GM23338 (cell line): ENCODE data around the gene NRG3. TPM values are rescaled to one million over a fixed set of nuclear protein-coding genes. Genes with fewer than 3 reads are reported as not detected.

Experiments used
- ATAC-seq: fragments of 200-7000 bp; cut with Tn5 transposase; 3 replicates; pipeline ENCODE4 v1.9.1; 2020
- DNase-seq: peaks from one replicate; pipeline ENCODE4 v3.0.0-alpha.2; 2015; ENCODE audit warnings: low spot score
- H2AFZ ChIP-seq: fragments of 200-600 bp; sonication (generic); 2 replicates; pipeline ENCODE4 v1.8.0; 2016; ENCODE audit warnings: antibody characterized with exemption, mild to moderate bottlenecking, moderate library complexity
- H3F3A ChIP-seq: fragments of 200-600 bp; sonication (generic); replicated peaks from 2 replicates; pipeline ENCODE4 v1.8.0; 2017; ENCODE audit warnings: antibody characterized with exemption, mixed run types, low read depth
- H3K27ac ChIP-seq: fragments of 200-600 bp; sonication (generic); 2 replicates; pipeline ENCODE4 v1.6.1; 2016; ENCODE audit warnings: low read depth
- H3K27me3 ChIP-seq: fragments of 200-600 bp; sonication (generic); 2 replicates; pipeline ENCODE4 v1.8.0; 2016; ENCODE audit warnings: mild to moderate bottlenecking, mixed run types, moderate library complexity; ENCODE audit not compliant: insufficient read depth
- H3K36me3 ChIP-seq: fragments of 200-600 bp; sonication (generic); 2 replicates; pipeline ENCODE4 v1.8.0; 2016; ENCODE audit warnings: mild to moderate bottlenecking; ENCODE audit not compliant: insufficient read depth
- H3K4me1 ChIP-seq: fragments of 200-600 bp; sonication (generic); 2 replicates; pipeline ENCODE4 v1.8.0; 2016; ENCODE audit warnings: mild to moderate bottlenecking, moderate library complexity; ENCODE audit not compliant: insufficient read depth
- H3K4me2 ChIP-seq: fragments of 200-600 bp; sonication (generic); 2 replicates; pipeline ENCODE4 v1.7.1; 2017; ENCODE audit warnings: mixed run types
- H3K4me3 ChIP-seq: fragments of 200-600 bp; sonication (generic); 2 replicates; pipeline ENCODE4 v1.6.1; 2016; ENCODE audit warnings: mixed run types
- H3K79me2 ChIP-seq: fragments of 200-600 bp; sonication (generic); replicated peaks from 2 replicates; pipeline ENCODE4 v1.8.0; 2017; ENCODE audit warnings: mild to moderate bottlenecking; ENCODE audit not compliant: insufficient read depth
- H3K9me2 ChIP-seq: fragments of 200-600 bp; sonication (generic); 2 replicates; pipeline ENCODE4 v1.8.0; 2017; ENCODE audit not compliant: insufficient read depth
- H4K20me1 ChIP-seq: fragments of 200-600 bp; sonication (generic); replicated peaks from 2 replicates; pipeline ENCODE4 v1.8.0; 2017; ENCODE audit warnings: mild to moderate bottlenecking; ENCODE audit not compliant: insufficient read depth
- H3K27ac Mint-ChIP-seq: 2 replicates; pipeline ENCODE4 v1.8.0; 2020; ENCODE audit warnings: inconsistent platforms, mild to moderate bottlenecking, moderate library complexity, mixed read lengths
- H3K27me3 Mint-ChIP-seq: 3 replicates; pipeline ENCODE4 v1.8.0; 2022; ENCODE audit warnings: low read depth, mild to moderate bottlenecking, moderate library complexity, mixed read lengths, inconsistent platforms; ENCODE audit not compliant: insufficient read depth, poor library complexity
- H3K36me3 Mint-ChIP-seq: 3 replicates; pipeline ENCODE4 v1.8.0; 2021; ENCODE audit warnings: low read depth, mild to moderate bottlenecking, inconsistent platforms, moderate library complexity, mixed read lengths
- H3K4me1 Mint-ChIP-seq: 3 replicates; pipeline ENCODE4 v1.8.0; 2020; ENCODE audit warnings: mild to moderate bottlenecking, inconsistent platforms, mixed read lengths
- H3K4me3 Mint-ChIP-seq: 3 replicates; pipeline ENCODE4 v1.8.0; 2021; ENCODE audit warnings: moderate library complexity, mild to moderate bottlenecking, inconsistent platforms, mixed read lengths
- H3K9me3 Mint-ChIP-seq: 3 replicates; pipeline ENCODE4 v1.8.0; 2020; ENCODE audit warnings: moderate library complexity, mild to moderate bottlenecking, inconsistent platforms, mixed read lengths
- CREB1 ChIP-seq: fragments of 250-450 bp; sonication (Bioruptor Pico); IDR thresholded peaks from 2 replicates; pipeline ENCODE4 v1.5.0; 2020; ENCODE audit warnings: low read depth, mild to moderate bottlenecking, moderate library complexity
- CTCF ChIP-seq, 2 experiments: fragments of 200-600 bp in 1 of 2; sonication (generic) in 1 of 2; conservative IDR thresholded peaks; 2 replicates each; pipeline versions ENCODE4 v1.5.1 to v1.6.1; 2016 to 2017; ENCODE audit warnings: antibody characterized with exemption in 2 of 2, low read depth in 2 of 2, mild to moderate bottlenecking in 2 of 2, moderate library complexity in 1 of 2
- ETS1 ChIP-seq: IDR thresholded peaks from 2 replicates; pipeline ENCODE4 v1.6.1; 2016; ENCODE audit warnings: antibody characterized with exemption
- EZH2 ChIP-seq: fragments of 200-600 bp; sonication (generic); IDR thresholded peaks from one replicate; pipeline ENCODE4 v1.8.0; 2017; ENCODE audit warnings: antibody characterized with exemption, mild to moderate bottlenecking, low read depth; ENCODE audit not compliant: unreplicated experiment
- EZH2phosphoT487 ChIP-seq: fragments of 200-600 bp; sonication (generic); IDR thresholded peaks from one replicate; pipeline ENCODE4 v1.8.1; 2018; ENCODE audit warnings: antibody characterized with exemption; ENCODE audit not compliant: unreplicated experiment
- JUNB ChIP-seq: IDR thresholded peaks from one replicate; pipeline ENCODE4 v1.6.1; 2016; ENCODE audit warnings: antibody characterized with exemption; ENCODE audit not compliant: unreplicated experiment
- NANOG ChIP-seq: IDR thresholded peaks from 2 replicates; pipeline ENCODE4 v1.6.1; 2016; ENCODE audit warnings: antibody characterized with exemption, borderline replicate concordance
- POLR2AphosphoS5 ChIP-seq: IDR thresholded peaks from 2 replicates; pipeline ENCODE4 v1.6.1; 2016; ENCODE audit warnings: antibody characterized with exemption, low read depth
- REST ChIP-seq: IDR thresholded peaks from one replicate; pipeline ENCODE4 v1.6.1; 2018; ENCODE audit warnings: antibody characterized with exemption; ENCODE audit not compliant: unreplicated experiment
- STAT1 ChIP-seq: IDR thresholded peaks from one replicate; pipeline ENCODE4 v1.6.1; 2016; ENCODE audit warnings: antibody characterized with exemption; ENCODE audit not compliant: unreplicated experiment
- ZNF114 ChIP-seq: fragments of 250-450 bp; sonication (Bioruptor Pico); IDR thresholded peaks from 2 replicates; pipeline ENCODE4 v1.5.0; 2020; ENCODE audit warnings: mild to moderate bottlenecking, moderate library complexity
- ZNF331 ChIP-seq: fragments of 250-450 bp; sonication (Bioruptor Pico); IDR thresholded peaks from 2 replicates; pipeline ENCODE4 v1.5.0; 2020; ENCODE audit warnings: low read depth, mild to moderate bottlenecking, moderate library complexity
- ZNF462 ChIP-seq: fragments of 250-450 bp; sonication (Bioruptor Pico); IDR thresholded peaks from 2 replicates; pipeline ENCODE4 v1.5.0; 2020; ENCODE audit warnings: mild to moderate bottlenecking, moderate library complexity
- polyA plus RNA-seq: library from polyadenylated mRNA; unstranded; fragments of >200 nt; fragmentation: Nextera tagmentation; extraction: Ambion mirVana; gene quantifications from 2 replicates; pipeline ENCODE4 v1.2.1, GENCODE V29; 2016
- total RNA-seq: library from RNA; depleted of rRNA; stranded (reverse); fragments of >200 nt; shearing (Covaris generic); gene quantifications from 2 replicates; pipeline ENCODE4 v1.2.3, GENCODE V29; 2014

Gene NRG3
- total and polyA plus RNA-seq, 2 experiments from 2014 or later: 1.9 to 3.9 TPM

- Histone ChIP-seq H4K20me1 (no peaks in the 10 kb centered on the region; the same call in 1 of the 2 replicates), H3K36me3 (no peaks in the 10 kb centered on the region), H3F3A (no peaks in the 10 kb centered on the region), H3K27me3 (no peaks in the 10 kb centered on the region), H3K9me2 (no peaks in the 10 kb centered on the region), H3K79me2 (no peaks in the 10 kb centered on the region), H3K27ac (no peak overlapping the region), H3K4me3 (no peak overlapping the region), H3K4me2 (no peak overlapping the region), H2AFZ (no peak overlapping the region), H3K4me1 (no peaks in the 10 kb centered on the region)
- no peak overlapping the region for H3K27ac Mint-ChIP-seq
- ATAC-seq: no peak
- H3K27me3 Mint-ChIP-seq: no peaks in the 10 kb centered on the region
- DNase-seq: no peak
- no peaks in the 10 kb centered on the region for H3K36me3 Mint-ChIP-seq
- no peak overlapping the region for H3K4me3 Mint-ChIP-seq
- no peaks in the 10 kb centered on the region for H3K4me1 Mint-ChIP-seq
- no peaks in the 10 kb centered on the region for H3K9me3 Mint-ChIP-seq
- no peak for TF ChIP-seq ZNF114 (CRISPR knock-in tag)
- TF ChIP-seq ZNF462 (CRISPR knock-in tag): no peak
- no peak for TF ChIP-seq ZNF331
- no peak for TF ChIP-seq CTCF (conservative IDR thresholded peaks at IDR 0.05; ENCODE audit: low read depth in 2 of 2)
- no peak for TF ChIP-seq ETS1
- no peak for TF ChIP-seq POLR2AphosphoS5
- no peak for TF ChIP-seq JUNB
- no peak for TF ChIP-seq EZH2phosphoT487
- TF ChIP-seq NANOG: no peak
- TF ChIP-seq REST: no peak
- no peak for TF ChIP-seq EZH2
- no peak for TF ChIP-seq CREB1 (CRISPR knock-in tag)
- no peak for TF ChIP-seq STAT1
Measured at GRCh38 chr10:82190432-82191260, 315.7 kb downstream of the NRG3 start.
